ENCODE data around the gene PHF1.
A peak's percentile ranks its signal among the peaks of the same experiment; 100 is the strongest.

Gene PHF1

DNA sequence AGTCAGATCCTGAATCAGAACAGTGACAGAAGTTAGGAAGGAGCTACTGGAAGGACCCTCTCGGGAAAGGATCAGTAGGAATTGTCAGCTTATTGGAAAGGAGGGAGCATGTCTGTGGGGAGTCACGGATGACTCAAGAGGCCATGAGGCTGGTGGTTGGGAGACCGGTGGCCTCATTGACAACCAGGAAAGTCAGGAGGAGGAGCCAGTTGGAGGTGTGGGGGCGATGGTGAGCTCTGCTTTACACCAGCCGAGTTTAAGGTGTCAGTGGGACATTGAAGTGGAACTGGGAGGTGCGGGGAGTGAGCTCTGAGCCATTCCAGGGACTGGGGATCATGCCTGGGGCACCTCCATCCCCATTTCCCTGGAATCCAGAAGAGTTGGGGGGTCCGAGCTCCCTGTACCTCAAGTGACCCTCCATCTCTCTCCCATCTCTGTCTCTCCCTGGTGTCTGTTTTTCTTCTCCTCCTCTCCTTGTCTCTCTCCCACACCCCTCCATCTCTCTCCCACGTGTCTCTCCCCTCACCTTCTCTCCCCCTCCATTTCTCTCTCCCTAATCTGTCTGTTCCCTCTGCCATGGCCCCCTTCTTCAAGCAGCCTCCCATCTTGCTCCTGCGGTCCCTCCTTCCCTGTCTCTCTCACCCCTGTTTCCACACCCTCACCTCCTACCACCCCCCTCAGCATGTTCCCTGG lies 29.3 kb downstream of the PHF1 start:
- Histone ChIP-seq H3K27me3 (replicated peaks; ENCODE audit: control insufficient read depth, insufficient read depth, low read length) (no peaks in the 10 kb centered on the region), H3K9ac (ENCODE audit: low read length) (no peak overlapping the region), H3K9me3 (ENCODE audit: control insufficient read depth, low read length) (no peaks in the 10 kb centered on the region), H3K4me1 (ENCODE audit: control insufficient read depth, insufficient read depth, low read length) (peaks cover 2% of the 10 kb centered on the region), H3K4me3 (ENCODE audit: low read length) (no peak overlapping the region), H3K36me3 (ENCODE audit: control insufficient read depth, insufficient read depth, low read length, severe bottlenecking) (peaks cover 63% of the 10 kb centered on the region)
- DNase-seq (ENCODE audit: low read depth), result no peak

DNA sequence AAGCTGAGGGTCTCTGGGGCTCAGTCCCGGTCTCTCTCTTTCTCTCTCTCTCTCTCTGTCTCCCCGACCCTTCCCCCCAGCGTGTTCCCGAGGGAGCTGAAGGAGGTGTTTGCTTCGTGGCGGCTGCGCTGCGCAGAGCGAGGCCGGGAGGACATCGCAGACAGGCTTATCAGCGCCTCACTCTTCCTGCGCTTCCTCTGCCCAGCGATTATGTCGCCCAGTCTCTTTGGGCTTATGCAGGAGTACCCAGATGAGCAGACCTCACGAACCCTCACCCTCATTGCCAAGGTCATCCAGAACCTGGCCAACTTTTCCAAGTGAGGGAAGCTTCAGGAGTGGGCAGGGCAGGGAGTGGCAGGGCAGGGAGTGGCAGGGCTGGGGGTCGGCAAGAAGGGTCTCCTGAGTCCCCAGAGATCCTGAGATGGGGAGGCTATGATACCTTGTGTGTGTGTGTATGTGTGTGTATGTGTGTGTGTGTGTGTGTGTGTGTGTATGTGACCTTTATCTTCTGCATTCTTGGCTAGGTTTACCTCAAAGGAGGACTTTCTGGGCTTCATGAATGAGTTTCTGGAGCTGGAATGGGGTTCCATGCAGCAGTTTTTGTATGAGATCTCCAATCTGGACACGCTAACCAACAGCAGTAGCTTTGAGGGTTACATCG lies 30.0 kb downstream of the PHF1 start:
- Histone ChIP-seq H3K27me3 (replicated peaks; ENCODE audit: control insufficient read depth, insufficient read depth, low read length) (no peaks in the 10 kb centered on the region), H3K4me1 (ENCODE audit: control insufficient read depth, insufficient read depth, low read length) (peaks cover 3% of the 10 kb centered on the region), H3K36me3 (ENCODE audit: control insufficient read depth, insufficient read depth, low read length, severe bottlenecking) (peaks cover 56% of the 10 kb centered on the region), H3K9me3 (ENCODE audit: control insufficient read depth, low read length) (no peaks in the 10 kb centered on the region), H3K9ac (ENCODE audit: low read length) (no peak overlapping the region), H3K4me3 (ENCODE audit: low read length) (no peak overlapping the region)
- no peak for DNase-seq (ENCODE audit: low read depth)

DNA sequence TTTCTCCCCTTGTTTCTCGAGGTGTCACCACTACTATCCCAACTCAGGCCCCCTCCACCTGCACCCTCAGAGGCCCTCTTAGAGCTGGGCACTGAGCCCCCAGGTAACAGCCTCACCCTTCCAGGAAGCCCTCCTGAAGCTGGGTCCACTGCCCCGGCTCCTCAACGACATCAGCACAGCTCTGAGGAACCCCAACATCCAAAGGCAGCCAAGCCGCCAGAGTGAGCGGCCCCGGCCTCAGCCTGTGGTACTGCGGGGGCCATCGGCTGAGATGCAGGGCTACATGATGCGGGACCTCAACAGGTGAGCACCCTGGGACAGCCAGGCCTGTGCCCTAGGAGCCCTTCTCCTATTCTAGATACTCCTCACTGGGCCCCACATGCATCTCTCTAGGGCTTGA lies 30.6 kb downstream of the PHF1 start:
- no peak for DNase-seq (ENCODE audit: low read depth)
- H3K27me3 ChIP-seq (replicated peaks; ENCODE audit: control insufficient read depth, insufficient read depth, low read length), result no peaks in the 10 kb centered on the region
- H3K4me1 ChIP-seq (ENCODE audit: control insufficient read depth, insufficient read depth, low read length), result peaks cover 3% of the 10 kb centered on the region
- H3K9ac ChIP-seq (ENCODE audit: low read length), result no peak overlapping the region
- H3K9me3 ChIP-seq (ENCODE audit: control insufficient read depth, low read length), result no peaks in the 10 kb centered on the region
- no peak overlapping the region for H3K4me3 ChIP-seq (ENCODE audit: low read length)
- H3K36me3 ChIP-seq (ENCODE audit: control insufficient read depth, insufficient read depth, low read length, severe bottlenecking), result peaks cover 54% of the 10 kb centered on the region

DNA sequence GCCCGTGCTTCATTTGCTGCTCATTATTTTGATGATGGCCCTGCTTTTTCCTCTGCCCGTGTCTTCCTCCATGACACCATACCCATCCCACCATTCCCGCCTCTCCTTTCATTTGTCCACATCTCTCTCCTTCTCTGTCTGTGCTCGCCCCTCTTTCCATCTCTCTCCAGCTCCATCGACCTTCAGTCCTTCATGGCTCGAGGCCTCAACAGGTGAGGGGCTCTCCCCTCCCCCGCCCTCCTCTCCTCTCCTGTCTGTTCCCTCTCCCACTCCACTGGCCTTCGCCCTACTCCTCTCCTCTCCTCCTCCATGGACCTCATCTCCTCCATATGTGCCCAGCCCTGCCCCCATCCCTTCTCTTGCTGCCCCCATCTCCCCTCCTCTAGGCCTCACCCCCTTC lies 31.5 kb downstream of the PHF1 start:
- peaks cover 3% of the 10 kb centered on the region for H3K4me1 ChIP-seq (ENCODE audit: control insufficient read depth, insufficient read depth, low read length)
- H3K9me3 ChIP-seq (ENCODE audit: control insufficient read depth, low read length), result no peaks in the 10 kb centered on the region
- no peak for DNase-seq (ENCODE audit: low read depth)
- peaks cover 46% of the 10 kb centered on the region for H3K36me3 ChIP-seq (ENCODE audit: control insufficient read depth, insufficient read depth, low read length, severe bottlenecking)
- H3K4me3 ChIP-seq (ENCODE audit: low read length), result no peak overlapping the region
- H3K9ac ChIP-seq (ENCODE audit: low read length), result no peak overlapping the region
- no peaks in the 10 kb centered on the region for H3K27me3 ChIP-seq (replicated peaks; ENCODE audit: control insufficient read depth, insufficient read depth, low read length)

DNA sequence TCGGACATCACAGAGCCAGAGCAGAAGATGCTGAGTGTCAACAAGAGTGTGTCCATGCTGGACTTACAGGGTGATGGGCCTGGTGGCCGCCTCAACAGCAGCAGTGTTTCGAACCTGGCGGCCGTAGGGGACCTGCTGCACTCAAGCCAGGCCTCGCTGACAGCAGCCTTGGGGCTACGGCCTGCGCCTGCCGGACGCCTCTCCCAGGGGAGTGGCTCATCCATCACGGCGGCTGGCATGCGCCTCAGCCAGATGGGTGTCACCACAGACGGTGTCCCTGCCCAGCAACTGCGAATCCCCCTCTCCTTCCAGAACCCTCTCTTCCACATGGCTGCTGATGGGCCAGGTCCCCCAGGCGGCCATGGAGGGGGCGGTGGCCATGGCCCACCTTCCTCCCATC lies 32.2 kb downstream of the PHF1 start:
- Histone ChIP-seq H3K9me3 (ENCODE audit: control insufficient read depth, low read length) (no peaks in the 10 kb centered on the region), H3K4me1 (ENCODE audit: control insufficient read depth, insufficient read depth, low read length) (peaks cover 3% of the 10 kb centered on the region), H3K36me3 (ENCODE audit: control insufficient read depth, insufficient read depth, low read length, severe bottlenecking) (peaks cover 46% of the 10 kb centered on the region), H3K9ac (ENCODE audit: low read length) (no peak overlapping the region), H3K4me3 (ENCODE audit: low read length) (no peak overlapping the region), H3K27me3 (replicated peaks; ENCODE audit: control insufficient read depth, insufficient read depth, low read length) (no peaks in the 10 kb centered on the region)
- no peak for DNase-seq (ENCODE audit: low read depth)

DNA sequence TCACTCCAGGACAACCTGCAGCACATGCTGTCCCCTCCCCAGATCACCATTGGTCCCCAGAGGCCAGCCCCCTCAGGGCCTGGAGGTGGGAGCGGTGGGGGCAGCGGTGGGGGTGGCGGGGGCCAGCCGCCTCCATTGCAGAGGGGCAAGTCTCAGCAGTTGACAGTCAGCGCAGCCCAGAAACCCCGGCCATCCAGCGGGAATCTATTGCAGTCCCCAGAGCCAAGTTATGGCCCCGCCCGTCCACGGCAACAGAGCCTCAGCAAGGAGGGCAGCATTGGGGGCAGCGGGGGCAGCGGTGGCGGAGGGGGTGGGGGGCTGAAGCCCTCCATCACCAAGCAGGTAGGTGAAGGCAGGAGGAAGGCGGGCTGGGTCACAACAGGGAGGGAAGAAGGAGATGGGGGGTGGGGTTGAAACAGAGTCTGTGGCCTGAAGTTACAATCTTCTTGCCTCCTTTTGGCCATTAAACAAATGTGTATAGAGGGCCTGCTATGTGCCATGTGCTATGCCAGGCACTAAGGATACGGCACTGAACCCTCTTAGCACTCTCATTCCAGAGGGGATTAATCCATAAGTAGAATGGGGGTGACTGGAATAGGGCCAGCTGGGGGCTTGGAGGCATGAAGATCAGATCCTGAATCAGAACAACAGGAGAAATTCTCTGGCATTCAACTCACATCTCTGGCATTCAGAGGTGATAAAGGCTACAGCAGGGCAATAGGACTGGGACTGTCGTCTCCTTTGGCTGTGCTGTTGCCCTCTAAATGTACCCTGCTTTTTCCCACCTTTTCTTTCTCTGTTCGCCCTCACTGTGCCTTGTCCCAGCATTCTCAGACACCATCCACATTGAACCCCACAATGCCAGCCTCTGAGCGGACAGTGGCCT lies 33.0 kb downstream of the PHF1 start:
- H3K36me3 ChIP-seq (ENCODE audit: control insufficient read depth, insufficient read depth, low read length, severe bottlenecking), result peaks cover 48% of the 10 kb centered on the region
- no peaks in the 10 kb centered on the region for H3K9me3 ChIP-seq (ENCODE audit: control insufficient read depth, low read length)
- peaks cover 3% of the 10 kb centered on the region for H3K4me1 ChIP-seq (ENCODE audit: control insufficient read depth, insufficient read depth, low read length)
- no peak overlapping the region for H3K9ac ChIP-seq (ENCODE audit: low read length)
- no peak overlapping the region for H3K4me3 ChIP-seq (ENCODE audit: low read length)
- H3K27me3 ChIP-seq (replicated peaks; ENCODE audit: control insufficient read depth, insufficient read depth, low read length), result no peaks in the 10 kb centered on the region
- DNase-seq (ENCODE audit: low read depth), result no peak

DNA sequence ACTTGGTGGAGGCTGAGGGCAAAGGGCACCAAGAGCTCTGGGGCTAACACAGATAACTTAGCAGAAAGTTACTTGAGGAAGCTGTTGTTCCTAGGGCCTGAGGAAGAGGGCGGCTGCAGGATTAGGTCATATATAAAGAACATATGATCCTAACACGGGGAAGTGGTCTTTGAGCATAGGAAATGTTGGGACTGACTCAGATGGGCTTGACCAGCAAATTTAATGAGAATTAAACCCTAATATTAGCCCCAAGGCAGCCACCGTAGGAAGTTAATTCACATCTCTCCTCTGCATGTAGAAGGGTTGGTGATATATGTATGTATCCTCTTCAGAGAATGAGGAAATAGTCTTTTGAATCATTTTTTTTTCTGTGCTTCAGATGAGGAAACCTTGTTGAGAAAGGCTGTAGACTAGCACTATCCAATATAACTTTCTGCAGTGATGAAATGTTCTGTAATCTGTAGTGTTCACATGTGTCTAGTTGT lies 34.3 kb downstream of the PHF1 start:
- Histone ChIP-seq H3K4me1 (ENCODE audit: control insufficient read depth, insufficient read depth, low read length) (peaks cover 3% of the 10 kb centered on the region), H3K9ac (ENCODE audit: low read length) (peak overlapping the region; percentile 27), H3K9me3 (ENCODE audit: control insufficient read depth, low read length) (no peaks in the 10 kb centered on the region), H3K36me3 (ENCODE audit: control insufficient read depth, insufficient read depth, low read length, severe bottlenecking) (peaks cover 46% of the 10 kb centered on the region), H3K4me3 (ENCODE audit: low read length) (no peak overlapping the region), H3K27me3 (replicated peaks; ENCODE audit: control insufficient read depth, insufficient read depth, low read length) (no peaks in the 10 kb centered on the region)
- DNase-seq (ENCODE audit: low read depth), result no peak

DNA sequence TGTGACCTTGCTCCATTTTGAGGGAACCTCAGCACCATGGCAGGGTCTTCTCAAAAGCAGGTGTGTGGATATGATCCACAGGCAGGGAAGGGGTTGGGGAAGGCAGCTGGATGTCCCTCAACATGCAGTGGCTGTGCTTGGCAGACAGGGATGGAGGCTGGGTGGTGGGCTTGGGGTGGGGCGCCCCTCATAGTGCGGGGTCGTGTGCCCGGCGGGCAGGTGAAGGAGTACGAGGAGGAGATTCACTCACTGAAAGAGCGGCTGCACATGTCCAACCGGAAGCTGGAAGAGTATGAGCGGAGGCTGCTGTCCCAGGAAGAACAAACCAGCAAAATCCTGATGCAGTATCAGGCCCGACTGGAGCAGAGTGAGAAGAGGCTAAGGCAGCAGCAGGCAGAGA lies 35.5 kb downstream of the PHF1 start:
- no peak overlapping the region for H3K4me3 ChIP-seq (ENCODE audit: low read length)
- H3K27me3 ChIP-seq (replicated peaks; ENCODE audit: control insufficient read depth, insufficient read depth, low read length), result no peaks in the 10 kb centered on the region
- H3K4me1 ChIP-seq (ENCODE audit: control insufficient read depth, insufficient read depth, low read length), result peaks cover 3% of the 10 kb centered on the region
- no peak for DNase-seq (ENCODE audit: low read depth)
- peaks cover 43% of the 10 kb centered on the region for H3K36me3 ChIP-seq (ENCODE audit: control insufficient read depth, insufficient read depth, low read length, severe bottlenecking)
- no peak overlapping the region for H3K9ac ChIP-seq (ENCODE audit: low read length)
- H3K9me3 ChIP-seq (ENCODE audit: control insufficient read depth, low read length), result no peaks in the 10 kb centered on the region

DNA sequence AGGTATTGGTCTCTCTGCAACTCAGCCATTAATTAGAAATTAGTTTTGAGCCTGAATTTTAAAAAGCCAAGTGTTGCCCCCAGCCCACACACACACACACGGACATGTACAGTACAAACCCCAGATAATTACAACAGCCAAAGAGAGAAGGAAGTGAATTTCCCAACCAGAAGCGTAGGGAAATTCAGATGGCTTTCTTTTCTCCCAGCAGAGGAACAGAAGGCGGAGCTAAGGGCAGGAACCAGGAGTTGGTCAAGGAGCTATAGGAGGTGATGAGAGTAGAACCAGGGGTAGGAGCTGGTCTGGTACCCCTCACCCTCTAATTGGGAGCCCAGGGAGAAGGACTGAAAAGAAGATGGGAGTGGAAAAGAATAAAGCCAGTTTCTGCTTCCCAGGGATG lies 39.6 kb downstream of the PHF1 start:
- H3K9ac ChIP-seq (ENCODE audit: low read length), result no peak overlapping the region

DNA sequence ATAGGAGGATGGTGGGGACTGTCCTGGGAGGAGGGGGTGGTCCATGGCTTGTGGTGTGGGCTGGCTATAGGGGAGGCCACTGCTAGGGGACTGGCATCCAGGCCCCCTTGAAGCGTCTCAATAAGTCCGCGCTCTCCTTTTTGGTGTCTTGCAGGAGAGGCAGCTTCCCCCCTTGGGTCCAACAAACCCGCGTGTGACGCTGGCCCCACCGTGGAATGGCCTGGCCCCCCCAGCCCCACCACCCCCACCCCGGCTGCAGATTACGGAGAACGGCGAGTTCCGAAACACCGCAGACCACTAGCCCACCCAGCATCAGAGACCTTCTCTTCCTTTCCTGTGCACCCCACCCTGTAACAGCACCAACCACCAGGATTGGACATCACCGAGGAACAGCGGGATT lies 40.8 kb downstream of the PHF1 start:
- Histone ChIP-seq H3K9ac (ENCODE audit: low read length) (no peak overlapping the region), H3K27me3 (replicated peaks; ENCODE audit: control insufficient read depth, insufficient read depth, low read length) (no peaks in the 10 kb centered on the region), H3K4me3 (ENCODE audit: low read length) (no peak overlapping the region), H3K36me3 (ENCODE audit: control insufficient read depth, insufficient read depth, low read length, severe bottlenecking) (peaks cover 20% of the 10 kb centered on the region), H3K9me3 (ENCODE audit: control insufficient read depth, low read length) (no peaks in the 10 kb centered on the region), H3K4me1 (ENCODE audit: control insufficient read depth, insufficient read depth, low read length) (peaks cover 6% of the 10 kb centered on the region)
- DNase-seq (ENCODE audit: low read depth), result no peak

More for the DNA sequence above, 39.6 kb downstream of the PHF1 start:
- DNase-seq (ENCODE audit: low read depth), result no peak
- peaks cover 17% of the 10 kb centered on the region for H3K36me3 ChIP-seq (ENCODE audit: control insufficient read depth, insufficient read depth, low read length, severe bottlenecking)
- H3K4me1 ChIP-seq (ENCODE audit: control insufficient read depth, insufficient read depth, low read length), result peaks cover 6% of the 10 kb centered on the region
- H3K9me3 ChIP-seq (ENCODE audit: control insufficient read depth, low read length), result no peaks in the 10 kb centered on the region
- H3K4me3 ChIP-seq (ENCODE audit: low read length), result no peak overlapping the region
- H3K27me3 ChIP-seq (replicated peaks; ENCODE audit: control insufficient read depth, insufficient read depth, low read length), result no peaks in the 10 kb centered on the region

DNA sequence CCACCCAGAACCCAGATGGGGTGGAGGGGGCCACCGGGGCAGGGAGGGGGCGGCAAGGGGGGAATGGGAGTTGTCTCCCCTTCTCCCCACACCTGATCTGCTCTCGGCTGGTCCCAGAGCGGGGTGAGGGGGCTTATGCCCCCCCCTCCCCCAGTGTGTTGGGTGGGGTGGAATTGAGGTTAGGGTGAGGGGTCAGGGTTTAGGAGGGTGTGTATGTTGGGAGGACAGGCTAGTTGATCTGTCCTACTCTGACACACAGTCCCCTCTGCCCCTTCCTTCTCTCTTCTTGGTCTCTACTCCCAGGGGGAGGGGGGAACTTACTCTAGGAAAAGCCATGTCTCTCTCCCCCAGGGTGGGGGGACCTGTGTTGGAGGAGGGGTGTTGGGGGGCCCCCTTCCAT lies 41.7 kb downstream of the PHF1 start:
- no peak for DNase-seq (ENCODE audit: low read depth)
- H3K27me3 ChIP-seq (replicated peaks; ENCODE audit: control insufficient read depth, insufficient read depth, low read length), result no peaks in the 10 kb centered on the region
- peaks cover 6% of the 10 kb centered on the region for H3K4me1 ChIP-seq (ENCODE audit: control insufficient read depth, insufficient read depth, low read length)
- H3K36me3 ChIP-seq (ENCODE audit: control insufficient read depth, insufficient read depth, low read length, severe bottlenecking), result peaks cover 23% of the 10 kb centered on the region
- H3K4me3 ChIP-seq (ENCODE audit: low read length), result no peak overlapping the region
- no peaks in the 10 kb centered on the region for H3K9me3 ChIP-seq (ENCODE audit: control insufficient read depth, low read length)
- no peak overlapping the region for H3K9ac ChIP-seq (ENCODE audit: low read length)
